ENCODE measurements around the gene UBE2QL1. TPM values are rescaled to one million over a fixed set of nuclear protein-coding genes. Genes with fewer than 3 reads are reported as not detected.
"Not testable (repeated sequence)": the region's sequence is repeated elsewhere in the genome, so short reads cannot be mapped to it uniquely, and the experiment has no call there.

Gene UBE2QL1
- total RNA-seq, 1 donor from 2014 or later, result 0.13 TPM

GRCh38 chr5:6496636-6497035 is 48.0 kb downstream of the UBE2QL1 start:
- DNase-seq (ENCODE audit: low read depth in 2 of 2), result no peak

- DNase-seq (ENCODE audit: low read depth in 2 of 2), result no peak
Observed at GRCh38 chr5:6497262-6497661, 48.6 kb downstream of the UBE2QL1 start.

GRCh38 chr5:6498968-6499367 is 50.3 kb downstream of the UBE2QL1 start:
- DNase-seq (ENCODE audit: low read depth in 2 of 2), result no peak

- DNase-seq (ENCODE audit: low read depth in 2 of 2), result no peak
Observed at GRCh38 chr5:6501701-6502100, 53.0 kb downstream of the UBE2QL1 start.

GRCh38 chr5:6502421-6502820 is 53.8 kb downstream of the UBE2QL1 start:
- no peak for DNase-seq (ENCODE audit: low read depth in 2 of 2)

- DNase-seq (ENCODE audit: low read depth in 2 of 2), result no peak
Observed at GRCh38 chr5:6503342-6503741, 54.7 kb downstream of the UBE2QL1 start.

GRCh38 chr5:6504677-6505415 is 56.2 kb downstream of the UBE2QL1 start:
- no peak for DNase-seq (ENCODE audit: low read depth in 2 of 2)

- no peak for DNase-seq (ENCODE audit: low read depth in 2 of 2)
Observed at GRCh38 chr5:6505416-6505755, 56.7 kb downstream of the UBE2QL1 start.

- no peak for DNase-seq (ENCODE audit: low read depth in 2 of 2)
Observed at GRCh38 chr5:6505783-6506557, 57.3 kb downstream of the UBE2QL1 start.

- DNase-seq (ENCODE audit: low read depth in 2 of 2), result no peak
Observed at GRCh38 chr5:6506611-6507010, 58.0 kb downstream of the UBE2QL1 start.

- no peak for DNase-seq (ENCODE audit: low read depth in 2 of 2)
Observed at GRCh38 chr5:6508931-6509330, 60.3 kb downstream of the UBE2QL1 start.

GRCh38 chr5:6510132-6510531 is 61.5 kb downstream of the UBE2QL1 start:
- DNase-seq (ENCODE audit: low read depth in 2 of 2), result no peak

- DNase-seq (ENCODE audit: low read depth in 2 of 2), result no peak
Observed at GRCh38 chr5:6510973-6511372, 62.3 kb downstream of the UBE2QL1 start.

GRCh38 chr5:6515812-6516211 is 67.2 kb downstream of the UBE2QL1 start:
- not testable (repeated sequence) for DNase-seq (ENCODE audit: low read depth in 2 of 2)

- DNase-seq (ENCODE audit: low read depth in 2 of 2), result no peak
Observed at GRCh38 chr5:6516823-6517222, 68.2 kb downstream of the UBE2QL1 start.

- no peak for DNase-seq (ENCODE audit: low read depth in 2 of 2)
Observed at GRCh38 chr5:6517510-6517909, 68.9 kb downstream of the UBE2QL1 start.

- DNase-seq (ENCODE audit: low read depth in 2 of 2), result no peak
Observed at GRCh38 chr5:6518298-6519057, 69.8 kb downstream of the UBE2QL1 start.

- DNase-seq (ENCODE audit: low read depth in 2 of 2), result no peak
Observed at GRCh38 chr5:6520201-6520600, 71.5 kb downstream of the UBE2QL1 start.

- DNase-seq (ENCODE audit: low read depth in 2 of 2), result no peak
Observed at GRCh38 chr5:6522331-6522730, 73.7 kb downstream of the UBE2QL1 start.

- no peak for DNase-seq (ENCODE audit: low read depth in 2 of 2)
Observed at GRCh38 chr5:6522923-6523322, 74.3 kb downstream of the UBE2QL1 start.

- no peak for DNase-seq (ENCODE audit: low read depth in 2 of 2)
Observed at GRCh38 chr5:6525422-6525821, 76.8 kb downstream of the UBE2QL1 start.

GRCh38 chr5:6525910-6526309 is 77.3 kb downstream of the UBE2QL1 start:
- peak; percentile 15 to 30 for DNase-seq (ENCODE audit: low read depth in 2 of 2)

All from dermis microvascular lymphatic vessel endothelial cell (primary cell).